Thyroid gland (tissue), 4 donors: ENCODE measurements around the gene FBXL7. TPM values are rescaled to one million over a fixed set of nuclear protein-coding genes. Genes with fewer than 3 reads are reported as not detected.
A peak's percentile ranks its signal among the peaks of the same experiment; 100 is the strongest.

Experiments
- DNase-seq, 2 donors: peaks; one replicate each; pipeline ENCODE4 v3.0.0-alpha.2; 2019
- H3K27ac ChIP-seq, 3 donors: fragments of 200-600 bp; sonication (generic); 1 replicate in 2 of 3; 2 replicates in 1 of 3; pipeline ENCODE4 v1.5.1; 2016 to 2019; ENCODE audit warnings: mild to moderate bottlenecking in 1 of 3, moderate library complexity in 1 of 3
- H3K27me3 ChIP-seq: fragments of 200-600 bp; sonication (generic); one replicate; pipeline ENCODE4 v1.5.1; 2019
- H3K36me3 ChIP-seq, 2 donors: fragments of 200-600 bp; sonication (generic); one replicate each; pipeline ENCODE4 v1.5.1; 2016 to 2019
- H3K4me1 ChIP-seq, 2 donors: fragments of 200-600 bp; sonication (generic); one replicate each; pipeline ENCODE4 v1.5.1; 2017 to 2019
- H3K4me3 ChIP-seq, 3 donors: fragments of 200-600 bp; sonication (generic); replicated peaks in 1 of 3; 1 replicate in 2 of 3; 2 replicates in 1 of 3; pipeline ENCODE4 v1.5.1; 2016; ENCODE audit warnings: mild to moderate bottlenecking in 1 of 3
- H3K9me3 ChIP-seq: fragments of 200-600 bp; sonication (generic); one replicate; pipeline ENCODE4 v1.5.1; 2017
- CTCF ChIP-seq, 6 experiments: fragments of 200-600 bp in 3 of 6; fragments of 450-650 bp in 3 of 6; sonication (generic) in 3 of 6; IDR thresholded peaks; one replicate each; pipeline ENCODE4 v1.5.1; 2016 to 2019; ENCODE audit warnings: antibody characterized with exemption in 6 of 6, mild to moderate bottlenecking in 2 of 6, inconsistent platforms in 1 of 6, moderate library complexity in 1 of 6
- POLR2A ChIP-seq, 2 donors: fragments of 450-650 bp; IDR thresholded peaks; one replicate each; pipeline ENCODE4 v1.6.1; 2017; ENCODE audit warnings: antibody characterized with exemption in 2 of 2, mild to moderate bottlenecking in 2 of 2, moderate library complexity in 1 of 2
- WGBS, 2 donors: methylation state at CpG; one replicate each; pipeline ENCODE4 v1.1.5; 2017; 5-methylcytosine and 5-hydroxymethylcytosine counted together
- intact Hi-C: fragments of 100-400 bp; cut with DNase I; formaldehyde crosslinking; loops from one replicate; pipeline ENCODE4 v1.15.1; 2023
- total RNA-seq, 4 donors: library from RNA; depleted of rRNA; stranded (reverse); fragments of >200 nt; gene quantifications; one replicate each; pipeline ENCODE4 v1.2.3, GENCODE V29; 2016

FBXL7 gene
- total RNA-seq, 4 donors from 2014 or later, result 6.4 to 11.8 (median 9.2) TPM

- no peak overlapping the region for H3K27ac ChIP-seq
- TF ChIP-seq CTCF (IDR thresholded peaks at IDR 0.05), result no peak
- no peak for TF ChIP-seq POLR2A (IDR thresholded peaks at IDR 0.05)
- peaks cover 0 to 2% of the 10 kb centered on the region in 2 donors for H3K4me1 ChIP-seq
- H3K9me3 ChIP-seq, result no peaks in the 10 kb centered on the region
- WGBS, 2 donors, result 23 to 36% methylated on average over 3 of the region's 3 CpGs
- no peaks in the 10 kb centered on the region for H3K27me3 ChIP-seq
- DNase-seq, result no peak
- H3K4me3 ChIP-seq, result no peak overlapping the region
- intact Hi-C loops, result no loop called here
- H3K36me3 ChIP-seq, result no peaks in the 10 kb centered on the region
Measured at GRCh38 chr5:15595929-15596328, 95.9 kb downstream of the FBXL7 start.

GRCh38 chr5:15596936-15597335, 97.0 kb downstream of the FBXL7 start:
- Histone ChIP-seq H3K36me3 (no peaks in the 10 kb centered on the region), H3K27ac (no peak overlapping the region), H3K27me3 (no peaks in the 10 kb centered on the region), H3K9me3 (no peaks in the 10 kb centered on the region), H3K4me3 (no peak overlapping the region), H3K4me1 (peaks cover 0 to 2% of the 10 kb centered on the region in 2 donors)
- no peak for DNase-seq
- intact Hi-C loops, result no loop called here
- no peak for TF ChIP-seq POLR2A (IDR thresholded peaks at IDR 0.05)
- no peak for TF ChIP-seq CTCF (IDR thresholded peaks at IDR 0.05)
- WGBS, 2 donors, result 97 to 100% methylated on average over 1 of the region's 1 CpG

- Histone ChIP-seq H3K9me3 (no peaks in the 10 kb centered on the region), H3K27me3 (no peaks in the 10 kb centered on the region), H3K36me3 (no peaks in the 10 kb centered on the region), H3K4me1 (peaks cover 0 to 2% of the 10 kb centered on the region in 2 donors), H3K27ac (no peak overlapping the region), H3K4me3 (no peak overlapping the region)
- TF ChIP-seq CTCF (IDR thresholded peaks at IDR 0.05), result no peak
- TF ChIP-seq POLR2A (IDR thresholded peaks at IDR 0.05), result no peak
- 97 to 98% methylated on average over 1 of the region's 1 CpG for WGBS, 2 donors
- DNase-seq, result no peak
- intact Hi-C loops, result no loop called here
Measured at GRCh38 chr5:15597804-15598203, 97.8 kb downstream of the FBXL7 start.

- Histone ChIP-seq H3K9me3 (no peaks in the 10 kb centered on the region), H3K36me3 (no peaks in the 10 kb centered on the region), H3K4me3 (no peak overlapping the region), H3K27ac (no peak overlapping the region), H3K27me3 (no peaks in the 10 kb centered on the region), H3K4me1 (peaks cover 0 to 2% of the 10 kb centered on the region in 2 donors)
- intact Hi-C loops, result no loop called here
- WGBS, 2 donors, result 68 to 69% methylated on average over 3 of the region's 3 CpGs
- TF ChIP-seq POLR2A (IDR thresholded peaks at IDR 0.05) (no peak), CTCF (IDR thresholded peaks at IDR 0.05) (peak in 3 of 6 experiments; percentile 24 to 45 (median 37))
- DNase-seq, result no peak
Measured at GRCh38 chr5:15598294-15598902, 98.4 kb downstream of the FBXL7 start.

- Histone ChIP-seq H3K36me3 (no peaks in the 10 kb centered on the region), H3K4me1 (peaks cover 0 to 2% of the 10 kb centered on the region in 2 donors), H3K27me3 (no peaks in the 10 kb centered on the region), H3K4me3 (no peak overlapping the region), H3K9me3 (no peaks in the 10 kb centered on the region), H3K27ac (no peak overlapping the region)
- TF ChIP-seq POLR2A (IDR thresholded peaks at IDR 0.05) (no peak), CTCF (IDR thresholded peaks at IDR 0.05) (no peak)
- no peak for DNase-seq
- intact Hi-C loops, result no loop called here
- 91 to 92% methylated on average over 4 of the region's 4 CpGs for WGBS, 2 donors
Measured at GRCh38 chr5:15600035-15600434, 100.1 kb downstream of the FBXL7 start.
